ENCODE data around the gene POP4.
A peak's percentile ranks its signal among the peaks of the same experiment; 100 is the strongest.

POP4 gene

GRCh38 chr19:29576761-29577648 is 29.1 kb upstream of the POP4 start:
- peak in 1 of 2 donors; percentile 6 for DNase-seq (ENCODE audit: low read depth in 2 of 2)

- DNase-seq (ENCODE audit: low read depth in 2 of 2), result no peak
These were observed 28.5 kb upstream of the POP4 start for GRCh38 chr19:29577649-29577963.

GRCh38 chr19:29578349-29578748 is 27.7 kb upstream of the POP4 start:
- no peak for DNase-seq (ENCODE audit: low read depth in 2 of 2)

- no peak for DNase-seq (ENCODE audit: low read depth in 2 of 2)
These were observed 26.7 kb upstream of the POP4 start for GRCh38 chr19:29579308-29579910.

- no peak for DNase-seq (ENCODE audit: low read depth in 2 of 2)
These were observed 24.7 kb upstream of the POP4 start for GRCh38 chr19:29581398-29581797.

GRCh38 chr19:29583196-29583999 is 22.7 kb upstream of the POP4 start:
- DNase-seq (ENCODE audit: low read depth in 2 of 2), result no peak

DNA sequence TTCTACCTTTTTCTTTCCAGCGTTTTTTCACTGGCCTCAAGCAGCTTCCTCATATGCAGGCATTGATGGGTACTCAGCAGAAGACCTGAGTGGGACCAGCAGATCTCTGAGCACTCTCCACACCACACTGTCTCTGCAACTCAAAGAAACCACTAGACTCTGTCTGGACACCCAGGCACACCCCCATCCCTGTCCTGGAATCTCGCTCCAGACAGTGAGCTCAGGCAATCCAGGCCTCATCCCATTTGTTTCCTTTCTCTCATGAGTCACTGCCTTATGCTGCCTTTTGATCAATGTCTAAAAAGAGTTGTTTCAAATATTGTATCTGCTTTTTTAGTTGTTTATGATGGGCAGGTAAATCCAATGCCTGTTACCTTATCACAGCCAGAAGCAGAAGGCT is 19.7 kb upstream of the POP4 start:
- no peak for DNase-seq (ENCODE audit: low read depth in 2 of 2)

DNA sequence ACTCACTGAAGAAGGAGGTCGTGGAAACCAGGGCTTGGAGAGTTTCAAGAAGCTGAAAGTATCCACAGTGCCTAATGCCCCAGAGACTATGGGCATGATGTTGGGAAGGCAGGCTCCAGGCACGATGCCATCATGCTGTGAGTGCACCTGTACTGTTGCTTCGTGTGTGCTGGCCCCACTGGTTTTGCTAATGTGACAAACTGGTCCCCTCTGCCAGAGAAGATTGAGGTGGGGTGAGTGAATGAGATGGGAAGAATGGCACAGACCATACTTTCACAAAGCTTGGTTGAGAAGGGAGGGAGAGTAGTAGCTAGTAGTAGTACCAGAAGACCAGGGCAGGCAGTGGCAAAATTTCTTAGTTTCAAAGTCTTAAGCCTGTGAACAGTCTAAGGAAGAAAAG is 19.0 kb upstream of the POP4 start:
- DNase-seq (ENCODE audit: low read depth in 2 of 2), result no peak

- peak in 1 of 2 donors; percentile 9 for DNase-seq (ENCODE audit: low read depth in 2 of 2)
These were observed 18.5 kb upstream of the POP4 start for GRCh38 chr19:29587518-29587986.

DNA sequence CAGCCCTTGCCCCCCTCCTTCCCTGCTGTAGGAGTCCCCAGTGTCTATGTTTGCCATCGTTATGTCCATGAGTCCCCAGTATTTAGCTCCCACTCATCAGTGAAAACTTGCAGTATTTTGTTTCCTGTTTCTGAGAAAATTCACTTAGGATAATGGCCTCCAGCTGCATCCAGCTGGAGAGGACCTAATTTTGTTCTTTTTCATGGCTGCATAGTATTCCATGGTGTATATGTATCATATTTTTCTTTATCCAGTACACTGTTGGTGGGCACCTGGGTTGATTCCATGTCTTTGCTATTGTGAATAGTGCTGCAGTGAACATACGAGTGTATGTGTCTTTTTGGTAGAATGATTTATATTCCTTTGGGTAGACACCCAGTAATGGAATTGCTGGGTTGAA is 18.0 kb upstream of the POP4 start:
- DNase-seq (ENCODE audit: low read depth in 2 of 2), result no peak

GRCh38 chr19:29590278-29590677 is 15.8 kb upstream of the POP4 start:
- no peak for DNase-seq (ENCODE audit: low read depth in 2 of 2)

DNA sequence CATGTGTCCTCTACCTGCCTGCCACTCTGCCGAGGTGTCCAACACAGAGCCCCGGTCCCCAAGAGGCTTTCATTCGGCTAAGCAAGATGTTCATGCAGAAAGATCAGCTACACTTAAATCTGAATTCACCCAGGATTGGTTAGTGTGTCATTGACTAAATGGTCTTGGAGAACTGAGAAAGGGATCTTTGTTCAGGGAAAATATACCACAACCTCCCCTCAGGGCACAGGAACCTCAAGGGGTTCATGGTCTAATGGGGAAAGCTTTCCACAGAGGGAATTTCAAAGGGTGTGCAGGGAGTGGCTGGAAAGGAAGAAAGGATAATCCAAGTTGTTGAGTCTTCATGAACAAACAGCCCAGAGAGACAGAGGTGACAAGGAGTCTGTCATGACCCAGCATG is 14.4 kb upstream of the POP4 start:
- DNase-seq (ENCODE audit: low read depth in 2 of 2), result no peak

DNA sequence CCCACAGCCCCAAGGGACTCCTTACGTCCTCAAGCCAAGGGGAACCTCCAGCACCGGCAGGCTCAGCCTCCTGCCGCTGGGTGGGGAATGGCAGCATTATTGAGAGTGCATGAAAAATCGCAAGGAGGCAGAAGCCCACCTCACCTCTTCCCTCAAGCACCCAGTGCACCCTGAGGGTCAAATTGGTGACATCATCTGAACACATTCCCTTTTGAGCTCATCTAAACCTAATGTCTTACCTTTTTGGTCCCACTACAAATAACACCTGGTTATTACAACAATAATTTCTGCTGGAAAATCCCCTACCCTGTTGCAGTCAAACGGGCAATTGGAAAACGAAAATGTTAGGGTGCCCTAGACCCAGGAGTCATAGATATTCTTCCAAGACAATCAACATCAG is 12.2 kb upstream of the POP4 start:
- no peak for DNase-seq (ENCODE audit: low read depth in 2 of 2)

- no peak for DNase-seq (ENCODE audit: low read depth in 2 of 2)
These were observed 9.9 kb upstream of the POP4 start for GRCh38 chr19:29596080-29596727.

DNA sequence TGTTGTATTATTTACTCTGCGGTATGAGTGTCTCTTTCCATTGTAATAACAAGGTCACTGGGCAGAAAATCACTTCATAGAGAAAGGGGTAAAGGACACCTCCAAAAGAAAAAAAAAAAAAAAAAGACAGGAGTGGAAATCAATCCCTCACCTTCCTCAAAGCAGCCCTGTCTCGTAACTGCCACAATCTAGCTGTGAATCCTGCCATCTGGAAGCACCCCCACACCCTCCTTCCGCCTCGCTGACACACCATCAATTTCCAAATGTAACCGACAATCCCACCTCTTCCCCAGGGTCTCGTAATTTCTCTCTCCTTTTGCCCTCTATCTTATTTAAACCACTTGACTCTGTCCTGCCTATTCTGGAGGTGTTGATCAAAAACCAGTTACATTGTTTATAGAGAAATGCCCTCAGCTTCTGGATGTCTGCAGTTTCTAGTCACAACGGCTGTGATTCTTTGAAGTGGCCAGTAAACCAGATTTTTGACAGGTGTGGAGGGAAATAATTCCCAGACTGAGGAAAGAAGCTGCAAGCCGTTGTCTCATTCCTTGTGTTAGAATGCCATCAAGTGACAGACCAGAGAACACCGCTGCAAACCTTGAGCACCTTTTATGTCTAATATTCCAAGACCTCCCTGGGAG is 9.1 kb upstream of the POP4 start:
- DNase-seq (ENCODE audit: low read depth in 2 of 2), result no peak

GRCh38 chr19:29598036-29598435 is 8.0 kb upstream of the POP4 start:
- DNase-seq (ENCODE audit: low read depth in 2 of 2), result no peak

DNA sequence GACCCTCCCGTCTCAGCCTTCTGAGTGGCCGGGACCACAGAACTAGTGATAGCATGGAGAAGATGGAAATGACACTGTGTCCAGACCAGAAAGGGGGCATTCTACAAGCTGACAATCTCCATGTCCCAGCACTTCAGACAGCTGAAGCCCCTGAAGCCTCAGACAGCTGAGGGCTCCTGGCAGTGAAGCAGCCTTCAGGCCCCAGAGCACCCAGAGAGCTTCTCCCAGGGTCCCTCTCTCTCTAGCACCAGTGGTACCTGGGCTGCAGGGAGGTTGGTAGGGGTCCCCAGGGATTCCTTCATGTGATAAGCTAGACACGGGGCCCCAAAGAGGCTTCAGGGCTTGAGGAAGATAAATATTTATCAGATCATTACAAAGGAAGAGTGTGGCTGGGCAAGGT is 7.6 kb upstream of the POP4 start:
- no peak for DNase-seq (ENCODE audit: low read depth in 2 of 2)

DNA sequence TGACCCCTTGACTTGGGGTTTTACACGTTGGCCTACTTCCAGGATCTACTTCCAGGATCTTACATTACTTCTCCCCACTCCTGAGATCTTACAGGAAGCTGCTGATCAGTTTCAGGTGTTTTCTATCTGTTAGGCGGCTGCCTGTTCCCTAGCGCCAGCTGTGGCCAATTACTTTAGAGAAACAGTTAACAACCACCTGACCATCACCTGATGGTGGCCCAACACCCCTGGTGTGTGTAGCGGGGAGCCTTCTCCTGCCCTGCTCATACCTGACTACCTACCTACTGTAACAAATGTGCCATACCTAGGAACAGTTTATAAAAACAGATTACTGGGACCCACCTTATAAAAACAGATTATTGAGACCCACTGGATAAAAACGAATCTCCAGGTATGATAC is 2.8 kb upstream of the POP4 start:
- DNase-seq (ENCODE audit: low read depth in 2 of 2), result no peak

- DNase-seq (ENCODE audit: low read depth in 2 of 2), result no peak
These were observed 301 bp downstream of the POP4 start for GRCh38 chr19:29606420-29606747.

DNA sequence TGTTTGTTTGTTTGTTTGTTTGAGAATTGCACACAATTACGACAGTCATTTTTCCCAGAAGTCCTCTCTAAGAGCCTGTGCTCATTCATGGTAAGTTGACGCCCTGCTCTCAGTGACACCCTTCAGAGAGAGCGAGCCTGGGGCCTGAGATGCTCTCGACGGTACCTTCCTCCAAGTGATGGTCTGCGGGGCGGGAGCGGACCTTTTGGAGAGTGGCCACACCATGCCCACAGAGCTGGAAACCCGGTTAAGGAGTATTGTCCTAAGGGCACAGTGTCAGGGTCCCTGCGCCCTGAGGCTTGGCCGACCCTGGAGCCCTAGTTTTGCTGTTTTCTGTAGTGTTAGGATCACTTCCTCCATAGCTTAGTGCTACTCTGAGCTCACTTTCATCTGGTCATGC is 3.6 kb downstream of the POP4 start:
- no peak for DNase-seq (ENCODE audit: low read depth in 2 of 2)

- DNase-seq (ENCODE audit: low read depth in 2 of 2), result no peak
These were observed 4.1 kb downstream of the POP4 start for GRCh38 chr19:29610213-29610573.
